GM12878 (cell line): ENCODE results near the gene ESRP2. TPM values are rescaled to one million over a fixed set of nuclear protein-coding genes. Genes with fewer than 3 reads are reported as not detected.

Experiments
- IRF3 ChIP-seq: fragments of 450-650 bp; IDR thresholded peaks from 2 replicates; pipeline ENCODE4 v1.6.1; 2014; ENCODE audit warnings: mild to moderate bottlenecking
- MXI1 ChIP-seq: fragments of 150-350 bp; IDR thresholded peaks from 2 replicates; pipeline ENCODE4 v1.6.1; 2011; ENCODE audit warnings: low read depth, mild to moderate bottlenecking, inconsistent platforms, low read length, improper control_type of control experiment
- NBN ChIP-seq: fragments of 450-650 bp; IDR thresholded peaks from 2 replicates; pipeline ENCODE4 v1.6.1; 2016
- POLR2AphosphoS2 ChIP-seq: IDR thresholded peaks from 2 replicates; pipeline ENCODE4 v1.6.1; 2011; ENCODE audit warnings: low read depth, mild to moderate bottlenecking, low read length, improper control_type of control experiment, moderate library complexity
- SPI1 ChIP-seq: IDR thresholded peaks from 2 replicates; pipeline ENCODE4 v1.6.1; 2011; ENCODE audit warnings: low read depth, mild to moderate bottlenecking, low read length, moderate library complexity, borderline replicate concordance; ENCODE audit not compliant: insufficient read depth
- polyA plus RNA-seq, 11 experiments: library from polyadenylated mRNA; depleted of rRNA in 4 of 11; unstranded in 6 of 11; stranded (reverse) in 5 of 11; fragments of >200 nt; fragmentation: Nextera tagmentation in 4 of 11; fragmentation: Illumina TruSeq in 1 of 11; extraction: Ambion mirVana in 4 of 11; extraction: Trizol in 1 of 11; gene quantifications; 1 replicate in 1 of 11; 2 replicates in 10 of 11; pipeline versions ENCODE4 v1.2.1 to v1.2.3, GENCODE V29; 2011 to 2016; ENCODE audit warnings: inconsistent platforms in 2 of 11, missing spikeins in 2 of 11, low read depth in 1 of 11
- total RNA-seq, 4 experiments: library from RNA; depleted of rRNA in 3 of 4; stranded (reverse); fragments of >200 nt in 3 of 4; fragmentation: Illumina TruSeq in 1 of 4; extraction: Trizol in 1 of 4; gene quantifications; 2 replicates each; pipeline versions ENCODE4 v1.2.1 to v1.2.3, GENCODE V29; 2013 to 2021
- TF ChIP-seq, protein P1 (sequence below): fragments of 450-650 bp; IDR thresholded peaks from 2 replicates; pipeline ENCODE4 v1.6.1; 2016; ENCODE audit warnings: mild to moderate bottlenecking

ESRP2 gene
- total and polyA plus RNA-seq, 10 of the 15 experiments (the other 5 are each of a cell fraction or from before 2014, with no cell fraction given), result 0.04 to 0.64 (median 0.08) TPM; not detected in 3

- TF ChIP-seq IRF3 (no peak), NBN (0 out of 2 replicates have a peak, but pooled peaks have one; percentile 11), SPI1 (peak; percentile 29; the same call in 1 of the 2 replicates), MXI1 (peak; percentile 14; the same call in 1 of the 2 replicates), POLR2AphosphoS2 (no peak)
- TF ChIP-seq, protein P1, sequence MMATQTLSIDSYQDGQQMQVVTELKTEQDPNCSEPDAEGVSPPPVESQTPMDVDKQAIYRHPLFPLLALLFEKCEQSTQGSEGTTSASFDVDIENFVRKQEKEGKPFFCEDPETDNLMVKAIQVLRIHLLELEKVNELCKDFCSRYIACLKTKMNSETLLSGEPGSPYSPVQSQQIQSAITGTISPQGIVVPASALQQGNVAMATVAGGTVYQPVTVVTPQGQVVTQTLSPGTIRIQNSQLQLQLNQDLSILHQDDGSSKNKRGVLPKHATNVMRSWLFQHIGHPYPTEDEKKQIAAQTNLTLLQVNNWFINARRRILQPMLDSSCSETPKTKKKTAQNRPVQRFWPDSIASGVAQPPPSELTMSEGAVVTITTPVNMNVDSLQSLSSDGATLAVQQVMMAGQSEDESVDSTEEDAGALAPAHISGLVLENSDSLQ, result 0 out of 2 replicates have a peak, but pooled peaks have one; percentile 3
Observed at GRCh38 chr16:68265078-68265920, 29.4 kb upstream of the ESRP2 start (continued).
